Stimulated activated CD8-positive, alpha-beta memory T cell treated with anti-CD3 and anti-CD28 coated beads, Interleukin-2, amount 100 ng/mL, for 1 hour (primary cell): ENCODE results near the gene NRIP1.
"Not testable (repeated sequence)": the region's sequence is repeated elsewhere in the genome, so short reads cannot be mapped to it uniquely, and the experiment has no call there.

Source experiments
- DNase-seq, 2 donors: peaks; one replicate each; pipeline ENCODE4 v3.0.0-alpha.2; 2020; ENCODE audit warnings: low read depth in 2 of 2

NRIP1 gene

GRCh38 chr21:14977814-14978213, 87.0 kb downstream of the NRIP1 start:
- DNase-seq, result no peak

GRCh38 chr21:14975136-14975919, 89.5 kb downstream of the NRIP1 start:
- DNase-seq, result no peak

GRCh38 chr21:14972678-14973077, 92.1 kb downstream of the NRIP1 start:
- DNase-seq, result no peak

GRCh38 chr21:14968821-14969220, 96.0 kb downstream of the NRIP1 start:
- no peak for DNase-seq

- DNase-seq, result no peak
These were observed 96.8 kb downstream of the NRIP1 start for GRCh38 chr21:14968029-14968428.

- no peak for DNase-seq
These were observed 100.2 kb downstream of the NRIP1 start for GRCh38 chr21:14964621-14965020.

- no peak for DNase-seq
These were observed 102.6 kb downstream of the NRIP1 start for GRCh38 chr21:14962217-14962616.

- DNase-seq, result no peak
These were observed 103.3 kb downstream of the NRIP1 start for GRCh38 chr21:14961502-14961901.

- DNase-seq, result no peak
These were observed 105.5 kb downstream of the NRIP1 start for GRCh38 chr21:14959343-14959742.

GRCh38 chr21:14957836-14958235, 107.0 kb downstream of the NRIP1 start:
- DNase-seq, result no peak

- no peak for DNase-seq
These were observed 108.0 kb downstream of the NRIP1 start for GRCh38 chr21:14956807-14957206.

GRCh38 chr21:14955936-14956520, 108.8 kb downstream of the NRIP1 start:
- DNase-seq, result no peak

GRCh38 chr21:14952916-14953315, 111.9 kb downstream of the NRIP1 start:
- DNase-seq, result no peak

- DNase-seq, result no peak
These were observed 115.2 kb downstream of the NRIP1 start for GRCh38 chr21:14949603-14950002.

- DNase-seq, result no peak
These were observed 117.1 kb downstream of the NRIP1 start for GRCh38 chr21:14947613-14948160.

GRCh38 chr21:14945176-14945575, 119.6 kb downstream of the NRIP1 start:
- no peak for DNase-seq

- DNase-seq, result no peak
These were observed 121.2 kb downstream of the NRIP1 start for GRCh38 chr21:14943616-14944015.

GRCh38 chr21:14942801-14943490, 121.9 kb downstream of the NRIP1 start:
- DNase-seq, result no peak

- DNase-seq, result not testable (repeated sequence)
These were observed 137.5 kb downstream of the NRIP1 start for GRCh38 chr21:14927324-14927723.

GRCh38 chr21:14926186-14926585, 138.6 kb downstream of the NRIP1 start:
- no peak for DNase-seq

GRCh38 chr21:14923468-14923867, 141.3 kb downstream of the NRIP1 start:
- no peak for DNase-seq

GRCh38 chr21:14922980-14923379, 141.8 kb downstream of the NRIP1 start:
- no peak for DNase-seq

- DNase-seq, result no peak
These were observed 146.3 kb downstream of the NRIP1 start for GRCh38 chr21:14918527-14918926.
